HUES64 (cell line): ENCODE measurements around the gene SPART.
"Not testable (repeated sequence)": the region's sequence is repeated elsewhere in the genome, so short reads cannot be mapped to it uniquely, and the experiment has no call there.

Source experiments
- H3K27ac ChIP-seq: 2 replicates; pipeline ENCODE4 v1.7.0; 2013; ENCODE audit warnings: low read depth, low read length, inconsistent platforms
- H3K27me3 ChIP-seq: 2 replicates; pipeline ENCODE4 v1.6.1; 2013; ENCODE audit warnings: mild to moderate bottlenecking, low read length; ENCODE audit not compliant: insufficient read depth
- H3K36me3 ChIP-seq: 2 replicates; pipeline ENCODE4 v1.6.1; 2013; ENCODE audit warnings: mild to moderate bottlenecking, low read length; ENCODE audit not compliant: insufficient read depth
- H3K4me1 ChIP-seq: 2 replicates; pipeline ENCODE4 v1.6.1; 2013; ENCODE audit warnings: mild to moderate bottlenecking, low read length, moderate library complexity; ENCODE audit not compliant: insufficient read depth
- H3K4me3 ChIP-seq: 2 replicates; pipeline ENCODE4 v1.5.1; 2013; ENCODE audit warnings: mild to moderate bottlenecking, low read length, moderate library complexity
- H3K9ac ChIP-seq: 2 replicates; pipeline ENCODE4 v1.6.1; 2013; ENCODE audit warnings: mild to moderate bottlenecking, low read depth, low read length
- H3K9me3 ChIP-seq: 2 replicates; pipeline ENCODE4 v1.6.1; 2013; ENCODE audit warnings: low read depth, low read length; ENCODE audit not compliant: insufficient read depth
- WGBS: fragments of 150-250, 120-280 bp; methylation state at CpG from one replicate; pipeline ENCODE4 v1.1.7; 2013; ENCODE audit warnings: missing lambda C conversion rate; 5-methylcytosine and 5-hydroxymethylcytosine counted together

Gene SPART

GRCh38 chr13:36337938-36338641, 8.1 kb downstream of the SPART start:
- Histone ChIP-seq H3K27ac (no peak overlapping the region), H3K4me3 (no peak overlapping the region)
- WGBS, result 58% methylated on average over 3 of the region's 3 CpGs

GRCh38 chr13:36332986-36333385, 13.2 kb downstream of the SPART start:
- no peaks in the 10 kb centered on the region for H3K27me3 ChIP-seq
- H3K4me1 ChIP-seq, result peaks cover 24% of the 10 kb centered on the region; the same call in 1 of the 2 replicates
- H3K36me3 ChIP-seq, result peaks cover 42% of the 10 kb centered on the region
- no peak overlapping the region for H3K27ac ChIP-seq
- no peak overlapping the region for H3K4me3 ChIP-seq
- H3K9ac ChIP-seq, result no peak overlapping the region
- H3K9me3 ChIP-seq, result no peaks in the 10 kb centered on the region

More at GRCh38 chr13:36337938-36338641, 8.1 kb downstream of the SPART start:
- H3K4me1 ChIP-seq, result peaks cover 33% of the 10 kb centered on the region
- no peak overlapping the region for H3K9ac ChIP-seq
- no peaks in the 10 kb centered on the region for H3K27me3 ChIP-seq
- H3K9me3 ChIP-seq, result no peaks in the 10 kb centered on the region
- peaks cover 7% of the 10 kb centered on the region; the same call in 1 of the 2 replicates for H3K36me3 ChIP-seq

DNA sequence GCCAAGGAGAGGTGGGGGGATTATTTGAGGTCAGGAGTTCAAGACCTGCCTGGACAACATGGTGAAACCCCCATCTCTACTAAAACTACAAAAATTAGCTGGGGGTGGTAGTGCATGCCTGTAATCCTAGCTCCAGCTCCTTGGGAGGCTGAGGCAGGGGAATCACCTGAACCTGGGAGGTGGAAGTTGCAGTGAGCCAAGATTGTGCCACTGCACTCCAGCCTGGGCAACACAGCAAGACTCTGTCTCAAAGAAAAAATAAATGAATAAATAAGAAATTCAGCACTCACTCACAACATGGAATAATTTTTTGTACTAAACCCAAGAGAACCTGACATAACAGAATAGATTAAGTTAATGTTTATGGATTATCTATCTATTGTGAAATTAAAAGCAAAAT, 13.9 kb downstream of the SPART start:
- Histone ChIP-seq H3K36me3 (peaks cover 48% of the 10 kb centered on the region), H3K4me1 (peaks cover 24% of the 10 kb centered on the region; the same call in 1 of the 2 replicates)
- H3K9me3 ChIP-seq, H3K27me3 ChIP-seq, H3K9ac ChIP-seq, H3K27ac ChIP-seq, H3K4me3 ChIP-seq: not testable (repeated sequence)

DNA sequence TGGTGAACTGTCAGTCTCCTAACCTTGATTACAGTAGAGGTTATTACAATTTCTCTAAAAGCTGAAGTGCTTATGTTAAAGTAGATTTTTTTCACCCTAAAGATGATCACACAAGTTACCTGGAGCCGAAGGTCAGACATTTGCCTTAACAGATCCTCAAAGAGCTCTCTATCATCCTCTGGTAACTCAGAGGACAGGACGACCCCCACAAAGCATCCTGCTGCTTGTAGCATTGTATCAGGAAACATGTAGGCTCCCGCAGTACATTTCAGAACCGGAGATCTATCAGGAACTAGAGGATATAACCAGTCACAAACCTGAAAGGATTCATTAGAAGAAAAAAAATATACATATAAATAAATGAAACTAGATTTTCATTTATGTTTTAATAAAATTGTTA, 14.9 kb downstream of the SPART start:
- Histone ChIP-seq H3K27me3 (no peaks in the 10 kb centered on the region), H3K36me3 (peaks cover 58% of the 10 kb centered on the region), H3K9me3 (no peaks in the 10 kb centered on the region), H3K4me3 (no peak overlapping the region), H3K27ac (no peak overlapping the region), H3K9ac (no peak overlapping the region), H3K4me1 (peaks cover 23% of the 10 kb centered on the region)
- 67% methylated on average over 4 of the region's 4 CpGs for WGBS

DNA sequence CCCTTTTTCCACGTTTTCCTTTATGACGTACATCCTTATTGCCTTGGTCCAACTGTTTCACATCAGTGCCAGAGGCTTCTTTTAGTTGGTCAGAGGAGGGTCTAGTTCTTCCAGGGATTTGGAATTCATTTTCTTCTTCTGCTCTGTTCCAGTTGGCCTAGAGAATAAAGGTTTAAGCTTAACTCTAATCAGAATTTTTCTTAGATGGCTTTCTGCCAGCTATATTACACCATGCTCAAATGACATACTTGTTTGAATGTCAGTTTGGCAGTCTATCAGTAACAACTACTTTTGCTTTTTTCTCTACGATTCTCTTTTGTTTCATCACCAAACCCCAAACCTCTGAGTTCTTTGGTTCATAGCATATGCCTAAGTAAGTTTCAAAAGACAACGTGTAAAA, 16.8 kb downstream of the SPART start:
- Histone ChIP-seq H3K9ac (no peak overlapping the region), H3K4me1 (peaks cover 39% of the 10 kb centered on the region), H3K27me3 (no peaks in the 10 kb centered on the region), H3K27ac (no peak overlapping the region), H3K4me3 (no peak overlapping the region), H3K36me3 (peaks cover 59% of the 10 kb centered on the region), H3K9me3 (no peaks in the 10 kb centered on the region)
- 88% methylated on average over 3 of the region's 4 CpGs for WGBS

DNA sequence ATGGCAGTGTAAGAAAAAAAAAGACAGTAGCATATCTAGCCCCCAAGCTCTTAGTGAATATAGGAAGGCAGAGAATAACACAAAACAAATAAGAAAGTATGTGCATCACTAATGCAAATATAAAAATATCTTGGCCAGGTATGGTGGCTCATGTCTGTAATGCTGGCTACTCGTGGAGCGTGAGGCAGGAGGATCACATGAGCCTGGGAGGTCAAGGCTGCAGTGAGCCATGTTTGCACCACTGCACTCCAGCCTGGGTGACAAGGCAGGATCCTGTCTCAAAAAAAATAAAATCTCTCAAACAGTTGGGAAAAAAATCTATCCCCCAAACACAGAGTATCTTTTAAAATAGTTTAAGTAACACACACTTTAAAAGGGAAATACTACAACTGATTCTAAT, 17.4 kb downstream of the SPART start:
- Histone ChIP-seq H3K27me3 (no peaks in the 10 kb centered on the region), H3K9me3 (no peaks in the 10 kb centered on the region), H3K27ac (no peak overlapping the region), H3K36me3 (peaks cover 65% of the 10 kb centered on the region), H3K4me3 (no peak overlapping the region), H3K9ac (no peak overlapping the region), H3K4me1 (peaks cover 40% of the 10 kb centered on the region)
- WGBS, result 91% methylated on average over 2 of the region's 2 CpGs

DNA sequence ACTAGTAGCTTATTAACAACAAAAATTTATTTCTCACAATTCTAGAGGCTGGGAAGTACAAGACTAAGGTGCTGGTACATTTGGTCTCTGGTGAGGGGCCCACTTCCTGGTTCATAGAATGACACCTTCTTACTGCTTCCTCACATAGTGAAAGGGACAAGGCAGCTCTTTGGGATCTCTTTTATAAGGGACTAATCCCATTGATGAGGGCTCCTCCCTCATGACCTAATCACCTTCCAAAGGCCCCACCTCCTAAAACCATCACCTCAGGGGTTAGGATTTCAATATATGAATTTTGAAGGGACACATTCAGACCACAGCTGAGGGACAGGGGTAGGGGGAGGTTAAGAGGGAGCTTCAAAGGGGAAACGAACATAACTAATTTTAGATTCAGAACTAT, 20.3 kb downstream of the SPART start:
- Histone ChIP-seq H3K27me3 (no peaks in the 10 kb centered on the region), H3K9ac (no peak overlapping the region), H3K27ac (peak overlapping the region; percentile 60; the same call in 1 of the 2 replicates), H3K9me3 (no peaks in the 10 kb centered on the region), H3K4me1 (peaks cover 33% of the 10 kb centered on the region), H3K4me3 (no peak overlapping the region), H3K36me3 (peaks cover 71% of the 10 kb centered on the region)
- WGBS, result no CpG with 5 or more reads among the region's 1 CpG

GRCh38 chr13:36324881-36325280, 21.3 kb downstream of the SPART start:
- Histone ChIP-seq H3K36me3 (peaks cover 62% of the 10 kb centered on the region), H3K4me1 (peaks cover 33% of the 10 kb centered on the region), H3K9ac (peak overlapping the region; percentile 7; the same call in 1 of the 2 replicates), H3K27ac (peak overlapping the region; percentile 60; the same call in 1 of the 2 replicates)
- H3K4me3 ChIP-seq, H3K27me3 ChIP-seq, H3K9me3 ChIP-seq: not testable (repeated sequence)
- 21% methylated on average over 5 of the region's 5 CpGs for WGBS

GRCh38 chr13:36323951-36324566, 22.1 kb downstream of the SPART start:
- Histone ChIP-seq H3K4me3 (no peak overlapping the region), H3K9ac (no peak overlapping the region), H3K27me3 (no peaks in the 10 kb centered on the region), H3K36me3 (peaks cover 54% of the 10 kb centered on the region), H3K9me3 (no peaks in the 10 kb centered on the region), H3K27ac (peak overlapping the region; percentile 78), H3K4me1 (peaks cover 33% of the 10 kb centered on the region)
- 92% methylated on average over 1 of the region's 1 CpG for WGBS

- Histone ChIP-seq H3K4me3 (no peak overlapping the region), H3K27me3 (no peaks in the 10 kb centered on the region), H3K27ac (no peak overlapping the region), H3K4me1 (peaks cover 33% of the 10 kb centered on the region), H3K9me3 (no peaks in the 10 kb centered on the region), H3K9ac (no peak overlapping the region), H3K36me3 (peaks cover 47% of the 10 kb centered on the region)
- 94% methylated on average over 3 of the region's 3 CpGs for WGBS
These were observed 22.8 kb downstream of the SPART start for GRCh38 chr13:36323408-36323807.

- H3K4me1 ChIP-seq, result peaks cover 19% of the 10 kb centered on the region
- 65% methylated on average over 6 of the region's 6 CpGs for WGBS
- not testable (repeated sequence) for H3K4me3 ChIP-seq, H3K9me3 ChIP-seq, H3K27me3 ChIP-seq, H3K27ac ChIP-seq, H3K9ac ChIP-seq
- H3K36me3 ChIP-seq, result peaks cover 32% of the 10 kb centered on the region
These were observed 26.4 kb downstream of the SPART start for GRCh38 chr13:36319793-36320192.
